Measurements from ENCODE around the gene SYT9. TPM values are rescaled to one million over a fixed set of nuclear protein-coding genes. Genes with fewer than 3 reads are reported as not detected.

SYT9 gene
- total RNA-seq, 1 experiment from 2014 or later, result not detected

- Histone ChIP-seq H3K27ac (no peak overlapping the region), H3K27me3 (no peaks in the 10 kb centered on the region), H3K36me3 (no peaks in the 10 kb centered on the region), H3K9me3 (replicated peaks) (no peaks in the 10 kb centered on the region), H3K4me3 (no peak overlapping the region), H3K4me1 (no peaks in the 10 kb centered on the region)
- DNase-seq, result no peak
These were observed 96.1 kb downstream of the SYT9 start for GRCh38 chr11:7347611-7348431.

- H3K9me3 ChIP-seq (replicated peaks), result no peaks in the 10 kb centered on the region
- no peaks in the 10 kb centered on the region for H3K27me3 ChIP-seq
- H3K27ac ChIP-seq, result no peak overlapping the region
- DNase-seq, result no peak
- H3K4me1 ChIP-seq, result no peaks in the 10 kb centered on the region
- H3K4me3 ChIP-seq, result no peak overlapping the region
- no peaks in the 10 kb centered on the region for H3K36me3 ChIP-seq
These were observed 97.0 kb downstream of the SYT9 start for GRCh38 chr11:7348432-7349304.

GRCh38 chr11:7351228-7351627 lies 99.5 kb downstream of the SYT9 start:
- H3K4me1 ChIP-seq, result no peaks in the 10 kb centered on the region
- no peak for DNase-seq
- no peaks in the 10 kb centered on the region for H3K27me3 ChIP-seq
- no peak overlapping the region for H3K27ac ChIP-seq
- H3K36me3 ChIP-seq, result no peaks in the 10 kb centered on the region
- no peaks in the 10 kb centered on the region for H3K9me3 ChIP-seq (replicated peaks)
- H3K4me3 ChIP-seq, result no peak overlapping the region

GRCh38 chr11:7353100-7353499 lies 101.4 kb downstream of the SYT9 start:
- Histone ChIP-seq H3K27ac (no peak overlapping the region), H3K27me3 (no peaks in the 10 kb centered on the region), H3K36me3 (no peaks in the 10 kb centered on the region), H3K4me1 (no peaks in the 10 kb centered on the region), H3K9me3 (replicated peaks) (no peaks in the 10 kb centered on the region), H3K4me3 (no peak overlapping the region)
- peak; percentile 5 to 29 for DNase-seq

- Histone ChIP-seq H3K27ac (no peak overlapping the region), H3K27me3 (no peaks in the 10 kb centered on the region), H3K4me3 (no peak overlapping the region), H3K4me1 (no peaks in the 10 kb centered on the region), H3K36me3 (no peaks in the 10 kb centered on the region), H3K9me3 (replicated peaks) (no peaks in the 10 kb centered on the region)
- DNase-seq, result no peak
These were observed 113.0 kb downstream of the SYT9 start for GRCh38 chr11:7364660-7365059.

GRCh38 chr11:7367803-7368202 lies 116.1 kb downstream of the SYT9 start:
- no peak for DNase-seq

GRCh38 chr11:7376386-7376785 lies 124.7 kb downstream of the SYT9 start:
- Histone ChIP-seq H3K4me1 (no peaks in the 10 kb centered on the region), H3K4me3 (no peak overlapping the region), H3K27me3 (no peaks in the 10 kb centered on the region), H3K36me3 (no peaks in the 10 kb centered on the region), H3K9me3 (replicated peaks) (no peaks in the 10 kb centered on the region), H3K27ac (no peak overlapping the region)
- DNase-seq, result no peak

More at GRCh38 chr11:7367803-7368202, 116.1 kb downstream of the SYT9 start:
- Histone ChIP-seq H3K36me3 (no peaks in the 10 kb centered on the region), H3K4me1 (no peaks in the 10 kb centered on the region), H3K27me3 (no peaks in the 10 kb centered on the region), H3K9me3 (replicated peaks) (no peaks in the 10 kb centered on the region), H3K4me3 (no peak overlapping the region), H3K27ac (no peak overlapping the region)

GRCh38 chr11:7381937-7382336 lies 130.2 kb downstream of the SYT9 start:
- H3K4me1 ChIP-seq, result no peaks in the 10 kb centered on the region
- no peaks in the 10 kb centered on the region for H3K27me3 ChIP-seq
- H3K36me3 ChIP-seq, result no peaks in the 10 kb centered on the region
- no peak overlapping the region for H3K4me3 ChIP-seq
- H3K9me3 ChIP-seq (replicated peaks), result no peaks in the 10 kb centered on the region
- no peak overlapping the region for H3K27ac ChIP-seq
- no peak for DNase-seq

GRCh38 chr11:7383406-7383805 lies 131.7 kb downstream of the SYT9 start:
- Histone ChIP-seq H3K9me3 (replicated peaks) (no peaks in the 10 kb centered on the region), H3K27me3 (no peaks in the 10 kb centered on the region), H3K36me3 (no peaks in the 10 kb centered on the region), H3K27ac (no peak overlapping the region), H3K4me3 (no peak overlapping the region), H3K4me1 (no peaks in the 10 kb centered on the region)
- no peak for DNase-seq

- Histone ChIP-seq H3K27me3 (no peaks in the 10 kb centered on the region), H3K27ac (no peak overlapping the region), H3K4me1 (no peaks in the 10 kb centered on the region), H3K4me3 (no peak overlapping the region), H3K36me3 (no peaks in the 10 kb centered on the region), H3K9me3 (replicated peaks) (no peaks in the 10 kb centered on the region)
- DNase-seq, result no peak
These were observed 133.0 kb downstream of the SYT9 start for GRCh38 chr11:7384691-7385090.

- no peaks in the 10 kb centered on the region for H3K9me3 ChIP-seq (replicated peaks)
- no peaks in the 10 kb centered on the region for H3K4me1 ChIP-seq
- H3K27me3 ChIP-seq, result no peaks in the 10 kb centered on the region
- H3K27ac ChIP-seq, result no peak overlapping the region
- H3K4me3 ChIP-seq, result no peak overlapping the region
- no peaks in the 10 kb centered on the region for H3K36me3 ChIP-seq
- no peak for DNase-seq
These were observed 133.8 kb downstream of the SYT9 start for GRCh38 chr11:7385532-7385931.

- DNase-seq, result peak; percentile 12 to 42
- Histone ChIP-seq H3K9me3 (replicated peaks) (no peaks in the 10 kb centered on the region), H3K36me3 (no peaks in the 10 kb centered on the region), H3K4me3 (no peak overlapping the region), H3K27me3 (no peaks in the 10 kb centered on the region; the same call in 1 of the 2 replicates), H3K4me1 (no peaks in the 10 kb centered on the region; the same call in 1 of the 2 replicates), H3K27ac (no peak overlapping the region)
These were observed 162.5 kb downstream of the SYT9 start for GRCh38 chr11:7413961-7414915.

GRCh38 chr11:7414973-7415817 lies 163.5 kb downstream of the SYT9 start:
- Histone ChIP-seq H3K9me3 (replicated peaks) (no peaks in the 10 kb centered on the region), H3K4me3 (no peak overlapping the region)

More at GRCh38 chr11:7414973-7415817, 163.5 kb downstream of the SYT9 start:
- no peak for DNase-seq
- no peaks in the 10 kb centered on the region; the same call in 1 of the 2 replicates for H3K27me3 ChIP-seq
- H3K36me3 ChIP-seq, result no peaks in the 10 kb centered on the region
- H3K27ac ChIP-seq, result no peak overlapping the region
- H3K4me1 ChIP-seq, result no peaks in the 10 kb centered on the region; the same call in 1 of the 2 replicates
